HG02623 (cell line): ENCODE results near the gene KRTAP10-2.

ENCODE experiments used
- ATAC-seq: cut with Tn5 transposase; IDR thresholded peaks from one replicate; pipeline ENCODE4 v1.9.1; 2021; ENCODE audit warnings: moderate library complexity; ENCODE audit not compliant: unreplicated experiment

The KRTAP10-2 gene

DNA sequence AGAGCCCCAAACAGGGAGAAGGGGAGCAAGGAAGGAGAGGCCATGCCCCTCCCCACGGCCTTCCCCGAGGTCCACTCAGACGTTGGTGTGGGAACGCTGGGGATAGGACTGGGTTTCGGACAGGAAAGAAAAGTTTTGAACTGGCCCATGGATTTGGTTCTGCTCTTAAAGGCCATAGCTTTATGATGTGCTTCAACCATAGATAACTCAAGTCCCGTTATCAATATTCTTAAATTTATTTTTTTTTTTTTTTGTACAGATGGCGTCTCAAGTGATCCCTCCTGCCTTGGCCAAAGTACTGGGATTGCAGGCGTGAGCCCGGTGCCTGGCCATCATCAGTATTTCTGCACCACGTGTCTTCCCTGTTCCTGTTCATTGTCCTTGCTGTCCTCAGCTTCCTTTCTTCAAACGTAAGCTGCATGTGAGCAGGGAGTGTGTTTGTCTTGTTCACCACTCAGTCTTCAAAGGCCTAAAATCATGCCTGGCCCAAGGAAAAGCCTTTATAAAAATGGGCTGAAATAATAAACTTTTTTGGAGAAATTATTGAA lies 10.5 kb downstream of the KRTAP10-2 start:
- ATAC-seq, result no peak

DNA sequence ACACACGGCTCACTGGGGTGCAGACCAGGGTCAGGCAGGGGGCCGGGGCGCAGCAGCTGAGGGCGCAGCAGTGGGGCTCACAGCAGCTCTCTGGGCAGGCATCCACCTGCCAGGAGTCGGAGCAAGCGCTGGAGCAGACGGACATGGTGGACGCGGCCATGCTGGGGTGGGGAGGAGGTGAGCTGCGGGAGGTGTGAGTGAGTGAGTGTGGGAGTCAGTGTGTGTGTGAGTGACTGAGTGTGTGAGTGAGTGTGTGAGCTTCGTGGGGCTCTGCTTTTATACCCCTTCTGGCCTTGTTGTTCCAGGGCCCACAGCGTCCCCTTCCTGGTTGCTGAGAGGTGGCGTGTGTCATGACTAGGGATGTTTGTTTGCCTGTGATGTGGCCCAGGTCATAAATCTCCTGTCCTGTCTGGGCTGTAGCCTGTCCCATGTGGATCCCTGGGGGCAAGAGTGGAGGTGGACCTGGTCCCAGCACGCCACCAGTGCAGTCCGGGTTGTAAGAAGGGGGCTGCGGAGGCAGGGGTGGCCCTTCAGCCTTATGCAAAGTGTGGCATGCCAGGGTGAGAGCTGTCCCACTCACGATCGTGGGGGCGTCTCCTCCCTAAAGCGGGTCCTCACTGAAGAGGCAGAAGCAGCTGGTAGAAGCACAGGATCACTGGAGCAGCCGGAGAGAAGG lies 11.2 kb downstream of the KRTAP10-2 start, which contains the start of gene KRTAP10-1:
TSS of gene KRTAP10-1 (minus strand) at position 205 of the 676 bp plus-strand sequence. CDS start at position 160, 45 bp downstream.
- no peak for ATAC-seq

DNA sequence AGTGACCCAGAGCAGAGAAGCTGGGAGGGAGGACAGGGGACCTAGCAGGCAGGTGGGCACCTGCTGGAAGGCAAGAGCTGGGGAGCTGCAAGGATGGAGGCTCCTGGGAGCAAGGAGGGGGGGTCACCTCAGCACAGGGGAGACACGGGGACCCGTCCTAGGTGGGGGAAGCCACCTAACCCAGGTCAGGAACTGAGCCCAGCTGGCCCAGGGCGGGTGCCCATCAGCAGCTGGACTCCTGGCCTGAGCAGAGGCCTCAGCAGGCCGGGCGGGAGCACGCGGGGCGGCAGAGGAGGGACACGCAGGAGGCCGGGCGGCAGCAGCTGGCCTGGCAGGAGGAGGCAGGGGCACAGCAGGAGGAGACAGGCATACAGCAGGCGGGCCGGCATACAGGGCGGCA lies 12.3 kb downstream of the KRTAP10-2 start:
- ATAC-seq, result no peak

DNA sequence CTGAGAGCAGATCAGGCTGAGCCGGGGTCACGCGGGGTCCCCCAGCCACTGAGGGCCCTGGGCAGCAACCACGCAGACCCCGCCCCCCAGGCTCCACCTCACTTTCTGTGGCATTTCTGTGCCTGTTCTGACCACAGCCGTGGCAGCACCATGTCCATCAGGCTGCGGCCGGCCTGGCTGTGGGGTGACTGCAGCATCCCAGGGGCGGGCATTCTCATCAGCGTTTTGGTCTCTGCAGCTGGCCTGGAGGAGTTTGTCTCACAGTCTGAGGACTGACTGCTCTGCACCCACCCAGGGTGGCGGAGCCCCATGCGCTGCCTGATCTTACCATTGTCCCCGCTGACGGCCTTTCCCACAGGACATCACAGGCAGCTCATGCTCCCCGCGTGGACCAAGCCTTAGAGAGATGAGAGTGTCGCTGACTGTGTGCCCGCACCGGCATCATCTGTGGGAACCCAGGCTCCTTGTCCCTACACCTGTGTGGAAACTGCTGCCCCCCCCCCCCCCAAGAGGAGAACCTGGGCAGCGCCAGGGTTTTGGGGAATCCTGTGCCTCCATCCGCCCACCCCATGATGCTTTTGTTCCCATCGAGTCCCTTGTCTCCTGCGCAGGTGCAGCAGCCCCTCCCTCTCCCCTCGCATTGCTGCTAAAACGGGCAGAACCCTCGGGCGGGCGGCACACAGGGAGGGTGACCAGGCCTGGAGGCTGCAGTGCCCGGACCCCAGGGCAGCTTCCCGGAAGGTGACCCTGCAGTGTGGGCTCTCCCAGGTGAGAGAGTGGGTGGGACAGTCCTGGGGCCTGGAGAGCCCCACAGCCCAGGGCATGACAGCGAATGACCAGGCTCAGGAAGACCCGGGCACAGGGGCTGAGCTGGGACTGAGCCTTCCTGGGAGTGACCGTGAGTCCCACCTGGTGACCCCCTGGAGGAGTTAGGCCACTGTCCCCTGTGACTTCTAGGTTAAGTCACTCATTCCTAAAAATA lies 13.1 kb downstream of the KRTAP10-2 start:
- ATAC-seq, result no peak

DNA sequence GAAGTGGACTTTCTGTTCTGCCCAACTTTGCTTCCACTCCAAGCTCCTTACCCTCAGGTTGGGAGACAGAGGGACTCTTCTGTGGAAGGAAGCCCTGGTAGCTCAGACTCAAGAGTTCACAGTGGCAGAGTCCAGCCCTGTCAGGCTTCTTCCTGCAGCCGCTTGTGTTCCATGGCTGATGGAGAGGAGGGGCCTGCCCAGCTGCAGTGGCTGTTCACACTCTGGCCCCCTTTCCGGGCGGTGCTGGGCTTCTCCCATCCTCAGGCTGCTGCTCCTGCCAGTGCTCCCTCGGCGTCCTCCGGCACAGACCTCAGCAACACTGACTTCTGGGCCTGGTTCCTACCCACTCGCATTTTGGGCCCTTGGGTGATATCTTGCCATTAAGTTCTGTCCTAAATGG lies 15.3 kb downstream of the KRTAP10-2 start:
- no peak for ATAC-seq

DNA sequence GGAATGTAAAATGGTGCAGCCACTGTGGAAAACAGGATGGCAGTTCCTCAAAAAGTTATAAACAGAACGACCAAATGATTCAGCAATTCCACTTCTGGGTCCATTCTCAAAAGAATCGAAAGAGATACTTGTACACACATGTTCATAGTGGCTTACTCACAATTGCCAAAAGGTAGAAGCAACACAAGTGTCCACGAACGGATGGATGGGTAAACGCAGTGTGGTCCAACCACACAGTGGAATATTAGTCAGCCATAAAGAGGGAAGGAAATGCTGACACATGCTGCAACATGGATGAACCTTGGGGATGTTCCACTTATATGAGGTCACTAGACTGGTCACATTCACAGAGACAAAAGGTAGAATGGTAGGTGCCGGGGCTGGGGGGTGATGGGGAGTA lies 16.6 kb downstream of the KRTAP10-2 start:
- ATAC-seq, result no peak

DNA sequence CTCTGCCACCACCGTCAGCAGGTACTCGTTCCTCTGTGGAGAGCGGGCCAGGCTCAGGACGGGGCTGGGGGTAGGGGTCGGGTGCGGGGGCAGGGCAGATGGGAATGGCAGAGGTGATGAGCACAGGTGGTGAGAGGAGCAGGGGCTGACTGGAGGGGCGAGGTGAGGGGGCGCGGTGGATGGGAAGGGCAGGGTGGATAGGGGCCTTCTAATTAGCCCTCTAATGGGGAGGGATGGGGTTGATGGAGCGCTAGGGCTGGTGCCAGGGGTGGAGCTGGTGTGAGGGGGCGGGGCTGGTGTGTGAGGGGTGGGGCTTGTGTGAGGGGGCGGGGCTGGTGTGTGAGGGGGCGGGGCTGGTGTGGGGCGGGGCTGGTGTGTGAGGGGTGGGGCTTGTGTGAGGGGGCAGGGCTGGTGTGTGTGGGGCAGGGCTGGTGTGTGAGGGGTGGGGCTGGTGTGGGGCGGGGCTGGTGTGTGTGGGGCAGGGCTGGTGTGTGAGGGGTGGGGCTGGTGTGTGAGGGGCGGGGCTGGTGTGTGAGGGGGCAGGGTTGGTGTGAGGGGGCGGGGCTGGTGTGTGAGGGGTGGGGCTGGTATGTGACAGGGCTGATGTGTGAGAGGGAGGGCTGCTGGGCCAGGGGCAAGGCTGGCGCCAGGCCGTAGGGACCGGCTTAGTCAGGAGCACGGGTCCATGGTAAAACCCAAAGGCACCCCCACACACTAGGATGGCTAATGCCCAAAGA lies 17.2 kb downstream of the KRTAP10-2 start:
- no peak for ATAC-seq

DNA sequence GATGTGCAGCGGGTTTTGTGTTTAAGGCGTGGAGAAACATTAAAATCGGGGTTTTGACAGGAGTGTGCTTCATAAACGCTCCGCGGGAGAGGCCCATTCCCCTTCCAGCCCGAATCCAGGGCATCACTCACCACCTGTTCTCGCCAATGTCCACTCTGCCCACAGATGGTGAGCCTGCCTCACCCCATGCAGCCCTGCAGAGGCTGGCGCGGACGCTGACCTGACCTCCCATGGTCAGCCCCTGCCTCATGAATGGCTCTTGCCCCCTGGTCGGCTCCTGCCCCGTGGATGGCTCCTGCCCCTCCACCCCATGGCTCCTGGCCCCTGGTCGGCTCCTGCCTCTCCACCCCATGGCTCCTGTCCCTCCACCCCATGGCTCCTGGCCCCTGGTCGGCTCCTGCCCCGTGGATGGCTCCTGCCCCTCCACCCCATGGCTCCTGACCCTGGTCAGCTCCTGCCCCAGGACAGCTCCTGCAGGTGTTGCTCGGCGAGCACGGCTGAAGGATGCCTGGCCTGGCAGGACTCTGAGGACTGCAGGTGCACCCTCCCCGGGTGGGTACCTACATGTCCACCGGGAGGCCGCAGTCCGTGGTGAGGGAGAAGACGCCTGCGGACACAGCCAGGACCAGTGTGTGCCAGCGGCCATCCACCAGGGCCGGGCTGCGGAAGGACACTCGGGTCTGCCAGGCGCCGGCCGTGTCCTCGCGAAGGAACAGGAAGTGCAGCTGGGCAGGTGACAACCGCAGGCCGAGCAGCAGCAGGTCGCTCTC lies 18.0 kb downstream of the KRTAP10-2 start:
- ATAC-seq, result no peak

DNA sequence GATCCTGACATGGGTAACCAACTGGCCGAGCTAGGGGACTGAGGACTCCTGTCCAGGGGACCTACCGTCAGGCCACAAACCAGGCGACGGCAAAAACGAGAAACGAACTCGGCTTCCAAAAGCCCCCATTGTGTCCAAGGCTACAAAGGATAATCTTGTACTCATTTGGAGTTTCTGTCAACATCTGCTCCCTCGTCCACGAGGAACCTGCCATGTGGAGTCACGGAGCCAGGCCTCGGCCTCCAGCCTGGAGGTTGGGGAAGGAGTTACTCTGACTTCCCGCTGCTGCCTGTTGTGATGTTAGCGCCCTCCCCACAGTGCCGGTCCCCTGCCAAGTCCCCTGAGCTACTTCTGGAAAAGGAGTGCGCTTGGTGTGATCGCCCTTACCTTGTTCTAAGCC lies 18.6 kb downstream of the KRTAP10-2 start:
- no peak for ATAC-seq

DNA sequence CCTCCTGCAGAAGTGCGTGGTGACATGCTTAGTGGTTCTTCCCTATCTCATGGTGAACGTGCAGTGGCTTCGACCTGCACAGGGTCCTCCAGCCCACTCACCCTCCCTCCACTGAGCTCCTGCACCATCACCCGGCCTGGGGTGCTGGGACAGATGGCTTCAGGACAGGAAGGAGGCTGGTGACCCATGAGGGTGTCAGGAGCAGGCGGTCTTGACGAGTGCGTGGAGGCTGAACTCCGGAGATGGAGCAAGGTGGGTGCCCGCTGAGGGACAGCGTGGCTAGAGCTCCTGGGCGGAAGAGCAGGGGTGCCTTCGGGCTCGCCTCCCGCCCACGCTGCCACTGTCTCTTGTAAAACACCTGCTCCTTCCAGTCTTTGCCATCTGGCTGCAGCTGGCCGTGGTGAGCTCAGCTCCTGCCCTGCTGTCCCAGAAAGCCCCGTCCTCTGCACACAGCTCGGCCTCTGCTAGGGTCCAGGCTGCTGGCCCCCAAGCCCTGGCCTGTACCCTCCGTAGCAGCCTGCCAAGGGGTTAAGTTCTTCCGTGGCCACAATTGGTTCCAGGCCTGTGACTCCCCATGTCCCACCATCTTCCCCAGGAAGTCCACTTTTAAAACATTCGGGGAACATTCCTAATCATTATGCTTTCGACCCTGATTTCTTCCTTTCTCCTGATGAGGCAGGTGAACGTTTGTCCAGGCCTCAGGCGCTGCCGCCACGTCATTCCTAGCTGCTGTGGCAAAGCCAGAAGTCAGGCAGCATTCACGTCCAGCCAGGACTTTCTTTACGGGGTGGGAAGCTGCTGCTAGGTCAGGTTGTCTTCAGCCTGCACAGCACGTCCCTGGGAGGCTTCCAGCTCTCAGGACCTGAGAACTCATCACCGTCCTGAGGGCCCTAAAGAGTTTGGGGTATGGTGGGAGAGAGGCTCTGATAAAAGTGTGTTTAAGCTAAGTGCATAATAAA lies 19.4 kb downstream of the KRTAP10-2 start:
- ATAC-seq, result no peak

DNA sequence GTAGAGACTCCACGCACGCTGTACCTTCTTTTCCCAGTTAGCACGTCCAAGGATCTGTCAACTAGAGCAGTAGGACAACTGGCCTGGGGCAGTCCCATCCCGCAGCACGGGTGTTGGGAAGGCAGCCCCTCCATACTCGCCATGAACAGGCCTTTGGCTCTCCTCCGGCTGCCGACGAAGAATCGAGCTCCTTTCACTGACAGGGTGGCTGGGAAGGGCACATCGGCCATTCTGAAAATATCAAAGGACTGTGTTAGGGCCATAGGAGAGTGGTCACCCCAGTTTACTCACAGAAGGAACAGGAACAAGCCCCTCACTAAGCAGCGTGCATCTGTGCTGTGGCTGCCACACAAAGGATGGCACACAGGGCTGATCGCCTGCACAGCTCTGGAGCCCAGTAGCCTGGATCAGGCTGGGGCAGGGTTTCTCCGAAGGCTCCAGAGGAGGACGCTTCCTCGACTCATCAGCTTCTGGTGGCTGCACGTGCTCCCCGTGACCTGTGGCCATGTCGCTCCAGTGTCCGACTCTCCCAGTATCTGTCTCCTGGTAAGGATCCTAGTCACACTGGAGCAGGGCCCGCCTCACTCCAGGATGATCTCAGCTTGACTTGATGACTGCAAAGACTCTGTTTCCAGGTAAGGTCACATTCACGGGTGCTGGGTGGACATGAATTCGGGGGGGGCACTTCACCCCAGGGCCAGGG lies 20.3 kb downstream of the KRTAP10-2 start:
- no peak for ATAC-seq

DNA sequence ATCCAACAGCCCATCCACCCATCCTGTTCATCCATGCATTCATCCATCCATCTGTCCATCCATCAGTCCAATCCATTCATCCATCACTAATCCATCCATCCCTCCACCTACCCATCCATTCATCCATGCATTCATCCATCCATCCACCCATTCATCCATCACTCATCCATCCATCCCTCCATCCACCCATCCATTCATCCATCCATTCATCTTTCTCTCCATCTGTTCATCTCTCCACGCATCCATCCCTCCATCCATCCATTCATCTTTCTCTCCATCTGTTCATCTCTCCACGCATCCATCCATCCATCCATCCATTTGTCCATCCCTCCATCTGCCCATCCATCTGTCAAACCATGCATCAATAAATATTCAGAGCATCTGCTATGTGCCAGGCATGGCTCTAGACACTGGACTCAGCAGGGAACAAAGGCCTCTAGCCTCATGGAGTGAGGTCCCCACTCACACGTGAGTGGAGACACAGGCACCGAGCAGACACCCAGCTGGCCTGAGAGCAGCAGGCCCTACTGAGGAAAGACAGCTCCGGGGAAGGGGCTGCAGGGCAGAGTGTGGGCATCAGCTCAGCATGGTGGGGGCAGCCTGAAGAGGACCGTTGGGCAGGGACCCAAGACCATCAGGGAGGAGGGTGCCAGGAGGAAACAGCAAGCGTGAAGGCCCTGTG lies 20.9 kb downstream of the KRTAP10-2 start:
- ATAC-seq, result no peak

DNA sequence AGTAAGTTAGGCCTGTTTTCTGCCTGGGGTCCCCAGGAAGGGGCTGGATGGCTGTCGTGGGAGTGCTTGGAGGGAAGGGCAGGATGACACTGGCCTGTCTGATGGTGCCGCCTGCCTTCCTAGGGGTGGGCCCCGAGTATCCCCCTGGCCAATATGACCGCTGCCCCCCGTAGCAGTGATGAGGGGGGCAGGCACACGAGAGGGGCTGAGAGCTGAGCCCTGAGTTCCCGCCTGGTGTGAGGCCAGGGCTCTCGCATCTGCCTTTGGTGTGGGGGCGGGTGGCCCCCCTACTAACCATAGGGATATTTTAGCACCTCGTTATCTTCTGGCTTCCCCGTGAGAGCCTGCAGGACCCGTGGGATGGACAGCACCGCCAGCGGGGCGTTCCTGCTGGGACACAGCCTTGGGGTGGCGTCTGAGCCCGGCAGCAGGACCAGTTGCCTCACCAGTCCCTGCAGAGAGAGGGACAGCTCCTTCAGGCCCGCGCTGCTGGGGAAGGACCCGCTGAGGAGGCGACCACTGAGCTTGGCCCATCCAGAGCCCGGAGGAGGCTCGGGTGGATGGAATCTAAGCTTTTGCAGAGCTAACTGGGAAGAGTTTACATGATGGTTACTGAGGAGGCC lies 21.7 kb downstream of the KRTAP10-2 start:
- ATAC-seq, result no peak

DNA sequence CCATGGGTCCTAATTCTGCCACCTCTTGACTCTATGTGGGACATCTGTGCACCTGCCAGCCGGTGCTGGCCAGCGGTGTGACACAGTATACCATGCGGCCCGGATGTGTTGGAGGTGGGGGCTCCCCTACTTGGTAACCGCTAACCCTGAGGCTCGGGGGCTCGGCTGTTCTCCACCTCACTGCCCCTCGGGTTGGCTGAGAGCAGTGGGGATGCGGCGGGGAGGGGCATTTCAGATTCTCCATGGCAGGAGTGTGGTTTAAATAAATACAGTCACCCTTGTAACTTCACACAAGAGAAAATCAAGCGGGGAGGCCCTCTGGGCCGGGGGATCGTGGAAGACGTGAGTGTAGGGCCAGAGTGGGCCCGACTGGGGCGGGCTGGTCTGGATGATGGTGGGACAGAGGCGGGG lies 22.3 kb downstream of the KRTAP10-2 start:
- ATAC-seq, result no peak

DNA sequence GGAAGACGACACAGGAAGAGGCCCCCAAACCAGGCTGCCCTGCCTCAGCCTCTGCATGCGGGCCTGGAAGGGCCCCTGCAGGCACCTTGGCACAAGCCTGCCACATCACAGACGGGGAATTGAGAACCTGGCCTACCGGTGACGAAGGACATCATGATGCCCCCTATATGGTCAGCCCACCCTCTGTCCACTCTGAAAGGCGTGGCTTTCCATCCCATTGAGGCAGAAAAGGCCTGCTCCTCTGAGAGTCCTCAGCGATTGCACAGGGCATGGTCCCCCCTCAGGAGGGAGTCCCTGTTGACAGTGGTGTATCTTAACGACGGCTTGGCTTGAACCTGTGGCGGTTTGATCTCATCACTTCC lies 22.7 kb downstream of the KRTAP10-2 start:
- no peak for ATAC-seq

DNA sequence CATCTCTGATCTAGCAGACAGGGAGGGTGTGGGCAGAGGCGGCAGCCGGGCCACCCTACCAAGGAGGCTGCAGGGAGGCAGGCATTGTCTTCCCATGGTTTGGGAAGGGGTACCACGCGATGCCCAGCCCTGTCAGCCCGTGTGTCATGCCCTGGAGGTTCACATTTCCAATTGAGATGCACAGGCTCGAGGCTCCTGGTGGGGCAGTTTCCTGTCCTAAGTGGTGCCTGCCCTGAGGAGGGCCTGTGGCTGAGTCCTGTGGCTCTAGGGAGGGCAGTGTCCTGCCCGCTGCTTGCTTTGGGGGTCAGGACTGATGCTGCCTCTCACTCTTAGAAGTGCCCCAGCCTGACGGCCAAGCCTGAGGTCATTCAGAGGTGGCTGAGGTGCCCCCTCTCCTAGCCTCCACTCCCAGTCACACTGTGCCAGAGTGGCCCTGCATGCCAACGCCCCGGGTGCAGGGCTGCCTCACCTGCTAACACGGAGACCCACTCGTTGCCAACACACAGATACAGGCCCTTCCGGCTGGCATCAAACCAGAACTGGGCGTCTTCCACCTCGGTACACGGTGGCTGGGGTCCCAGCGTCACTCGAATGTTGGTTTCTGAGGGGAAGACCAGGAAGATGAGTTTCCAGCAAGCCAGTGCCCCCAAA lies 23.2 kb downstream of the KRTAP10-2 start:
- ATAC-seq, result no peak
